NCI-H82 treated with DMSO at 0.1 percent for 48 hours (cell line): ENCODE results near the gene DIO1.

Source experiments
- DNase-seq: peaks from one replicate; lab custom pipeline; 2025; ENCODE audit not compliant: unreplicated experiment; lab: John Stamatoyannopoulos, UW

Gene DIO1

GRCh38 chr1:53938136-53938830 is 44.3 kb downstream of the DIO1 start:
- DNase-seq = no peak

- no peak for DNase-seq
These were observed 48.4 kb downstream of the DIO1 start for GRCh38 chr1:53942127-53942957.

- DNase-seq = no peak
These were observed 49.1 kb downstream of the DIO1 start for GRCh38 chr1:53943090-53943489.

GRCh38 chr1:53943490-53944043 is 49.6 kb downstream of the DIO1 start:
- no peak for DNase-seq

GRCh38 chr1:53944469-53945182 is 50.6 kb downstream of the DIO1 start:
- DNase-seq = no peak

GRCh38 chr1:53945183-53945432 is 51.1 kb downstream of the DIO1 start:
- no peak for DNase-seq

GRCh38 chr1:53945433-53946251 is 51.7 kb downstream of the DIO1 start, which contains the start of gene IFT25:
TSS of gene IFT25 (minus strand) at chr1:53945699. CDS start at chr1:53940082, 5,617 bp downstream.
- DNase-seq = peak; percentile 87

GRCh38 chr1:53946252-53947171 is 52.5 kb downstream of the DIO1 start, which contains the start of gene LRRC42:
TSS of gene LRRC42 (plus strand) at chr1:53946350. CDS start at chr1:53952000, 5,650 bp downstream.
- no peak for DNase-seq

- DNase-seq = no peak
These were observed 53.4 kb downstream of the DIO1 start for GRCh38 chr1:53947172-53947907.

GRCh38 chr1:53948291-53948690 is 54.3 kb downstream of the DIO1 start:
- DNase-seq = no peak

- DNase-seq = peak; percentile 38
These were observed 55.3 kb downstream of the DIO1 start for GRCh38 chr1:53949023-53949990.

GRCh38 chr1:53951697-53952096 is 57.7 kb downstream of the DIO1 start:
- DNase-seq = peak; percentile 78

GRCh38 chr1:53954128-53954527 is 60.1 kb downstream of the DIO1 start:
- DNase-seq = no peak

GRCh38 chr1:53956308-53957168 is 62.6 kb downstream of the DIO1 start:
- DNase-seq = peak; percentile 98

GRCh38 chr1:53957194-53957818 is 63.3 kb downstream of the DIO1 start:
- peak; percentile 73 for DNase-seq

- no peak for DNase-seq
These were observed 65.8 kb downstream of the DIO1 start for GRCh38 chr1:53959664-53960250.
